NCI-H69 (cell line): ENCODE measurements around the gene ANTKMT.

Experiments used
- DNase-seq: peaks from one replicate; lab custom pipeline; 2025; lab: John Stamatoyannopoulos, UW

Gene ANTKMT

DNA sequence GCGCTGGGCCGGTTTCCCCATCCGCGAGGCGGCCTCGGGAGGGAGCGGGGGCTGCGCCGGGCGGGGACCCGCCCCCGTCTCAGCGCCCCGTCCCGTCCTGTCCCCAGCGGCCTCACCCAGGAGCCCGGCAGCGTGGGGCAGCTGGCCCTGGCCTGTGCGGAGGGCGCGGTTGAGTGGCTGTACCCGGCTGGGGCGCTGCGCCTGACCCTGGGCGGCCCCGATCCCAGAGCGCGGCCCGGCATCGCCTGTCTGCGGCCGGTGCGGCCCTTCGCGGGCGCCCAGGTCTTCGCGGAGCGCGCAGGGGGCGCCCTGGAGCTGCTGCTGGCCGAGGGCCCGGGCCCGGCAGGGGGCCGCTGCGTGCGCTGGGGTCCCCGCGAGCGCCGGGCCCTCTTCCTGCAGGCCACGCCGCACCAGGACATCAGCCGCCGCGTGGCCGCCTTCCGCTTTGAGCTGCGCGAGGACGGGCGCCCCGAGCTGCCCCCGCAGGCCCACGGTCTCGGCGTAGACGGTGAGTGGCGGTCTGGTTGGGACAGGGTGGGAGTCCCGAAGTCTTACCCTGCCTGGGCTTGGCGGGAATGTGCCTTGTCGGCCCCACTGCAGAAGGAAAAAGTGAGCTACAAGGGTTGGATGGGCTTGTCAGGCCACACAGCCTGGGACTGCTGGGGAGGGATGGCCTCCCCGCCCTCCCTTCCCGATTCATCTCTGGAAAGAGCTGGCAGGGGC, 5.3 kb upstream of the ANTKMT start:
- DNase-seq, result peak; percentile 83

DNA sequence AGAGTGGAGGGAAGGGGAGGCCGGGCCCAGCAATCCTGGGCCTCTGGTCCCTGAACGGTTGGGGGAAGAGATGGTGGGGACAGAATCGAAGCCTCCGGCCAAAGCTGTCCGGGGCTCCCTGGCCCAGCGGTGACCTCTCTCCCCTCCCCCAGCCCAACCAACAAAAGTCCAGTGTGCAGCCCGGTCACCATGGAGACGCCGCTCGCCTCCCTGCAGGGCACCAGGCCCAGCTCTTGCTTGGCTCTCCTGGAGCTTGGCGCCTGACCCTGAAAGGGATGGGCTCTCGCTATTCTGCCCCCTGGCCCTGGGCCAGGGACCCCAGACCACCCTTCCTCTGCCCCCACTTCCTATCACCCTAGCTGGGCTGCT, 4.8 kb upstream of the ANTKMT start:
- DNase-seq, result peak; percentile 79

DNA sequence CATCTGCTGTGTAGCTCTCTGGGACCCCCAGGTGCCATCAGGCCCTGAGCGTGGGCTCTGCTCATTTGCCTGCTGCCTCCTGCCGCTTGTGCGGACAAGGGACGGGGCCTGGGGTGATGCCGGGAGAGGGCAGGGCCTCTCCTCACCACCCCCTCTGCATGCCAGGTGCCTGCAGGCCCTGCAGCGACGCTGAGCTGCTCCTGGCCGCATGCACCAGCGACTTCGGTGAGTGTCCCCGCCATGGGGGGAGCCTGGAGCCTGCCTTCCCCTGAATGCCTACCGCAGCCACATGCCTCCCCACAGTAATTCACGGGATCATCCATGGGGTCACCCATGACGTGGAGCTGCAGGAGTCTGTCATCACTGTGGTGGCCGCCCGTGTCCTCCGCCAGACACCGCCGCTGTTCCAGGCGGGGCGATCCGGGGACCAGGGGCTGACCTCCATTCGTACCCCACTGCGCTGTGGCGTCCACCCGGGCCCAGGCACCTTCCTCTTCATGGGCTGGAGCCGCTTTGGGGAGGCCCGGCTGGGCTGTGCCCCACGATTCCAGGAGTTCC, 4.1 kb upstream of the ANTKMT start:
- DNase-seq, result peak; percentile 54

DNA sequence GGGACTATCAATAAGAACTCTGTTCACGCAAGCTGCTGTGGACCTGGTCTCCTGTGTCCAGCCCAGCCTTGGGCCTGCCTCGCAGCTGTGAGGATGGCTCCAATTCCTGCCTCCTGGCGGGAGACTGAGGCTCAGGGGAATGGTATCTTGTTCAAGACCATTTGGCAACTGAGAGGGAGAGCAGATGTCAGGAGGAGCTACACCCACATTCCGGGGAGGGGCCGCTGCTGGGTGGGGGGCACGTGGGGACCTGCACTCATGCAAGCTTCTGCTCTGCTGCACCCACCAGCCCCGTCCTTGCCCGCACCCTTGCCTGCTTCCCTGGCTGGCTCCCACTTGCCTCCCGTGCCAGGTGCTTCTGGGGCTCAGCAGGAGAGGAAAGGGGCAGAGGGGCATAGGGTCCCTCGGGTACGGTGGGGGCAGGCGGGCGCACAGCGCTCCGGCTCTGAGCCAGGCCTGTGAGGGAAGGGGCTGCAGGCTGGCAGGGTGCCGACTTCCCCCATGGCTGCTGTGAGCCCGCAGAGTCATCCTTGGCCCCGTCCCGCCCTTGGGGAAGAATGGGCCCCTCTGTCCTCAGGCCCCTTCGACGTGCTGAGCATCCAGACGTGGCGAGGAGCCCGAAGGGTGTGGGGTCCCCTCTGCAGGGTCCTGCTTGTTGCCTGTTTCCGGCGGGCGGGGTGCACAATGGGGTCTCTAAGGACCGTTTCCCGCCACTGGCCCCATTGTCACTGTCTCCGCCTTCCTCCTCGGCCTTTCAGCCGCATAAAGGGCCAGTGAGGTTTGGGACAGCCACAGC, 3.3 kb upstream of the ANTKMT start:
- no peak for DNase-seq

DNA sequence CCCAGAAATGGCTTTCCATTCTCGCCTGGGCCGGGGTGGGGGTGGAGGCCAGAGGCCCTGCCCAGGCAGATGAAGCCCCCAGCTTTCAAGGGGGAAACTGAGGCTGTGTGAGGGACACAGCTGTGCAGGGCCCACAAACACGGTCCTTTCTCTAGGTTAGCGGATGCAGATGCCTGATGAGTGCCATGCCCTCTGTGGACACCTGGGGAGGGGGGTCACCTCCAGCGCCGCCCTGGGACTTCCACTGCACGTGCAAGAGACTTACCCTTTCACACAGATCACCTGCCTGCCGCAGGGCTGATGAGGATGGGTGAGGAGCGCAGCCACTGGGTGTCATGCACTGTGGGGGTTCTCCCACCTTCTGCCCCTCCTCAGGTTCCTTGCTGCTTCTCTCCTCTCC, 2.6 kb upstream of the ANTKMT start:
- DNase-seq, result no peak

DNA sequence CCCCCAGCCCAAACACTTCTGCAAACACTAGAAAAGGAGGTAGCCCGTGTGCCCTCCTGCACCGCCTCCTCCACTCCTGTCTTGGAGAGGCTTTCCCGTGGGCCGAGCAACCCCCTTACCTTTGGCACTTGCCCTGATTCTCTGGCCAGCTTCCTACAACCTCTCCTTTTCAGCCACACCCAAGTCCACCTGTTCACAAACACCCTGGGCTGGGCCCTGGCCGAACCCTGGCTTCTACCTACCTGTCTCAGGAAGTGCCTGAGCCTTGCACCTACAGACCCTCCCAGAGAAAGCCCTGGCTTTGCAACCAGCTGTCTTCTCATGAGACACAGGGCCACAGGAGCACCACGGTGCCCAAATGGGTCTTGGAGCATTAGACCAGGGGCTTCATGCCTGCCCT, 2.0 kb upstream of the ANTKMT start:
- DNase-seq, result peak; percentile 46

DNA sequence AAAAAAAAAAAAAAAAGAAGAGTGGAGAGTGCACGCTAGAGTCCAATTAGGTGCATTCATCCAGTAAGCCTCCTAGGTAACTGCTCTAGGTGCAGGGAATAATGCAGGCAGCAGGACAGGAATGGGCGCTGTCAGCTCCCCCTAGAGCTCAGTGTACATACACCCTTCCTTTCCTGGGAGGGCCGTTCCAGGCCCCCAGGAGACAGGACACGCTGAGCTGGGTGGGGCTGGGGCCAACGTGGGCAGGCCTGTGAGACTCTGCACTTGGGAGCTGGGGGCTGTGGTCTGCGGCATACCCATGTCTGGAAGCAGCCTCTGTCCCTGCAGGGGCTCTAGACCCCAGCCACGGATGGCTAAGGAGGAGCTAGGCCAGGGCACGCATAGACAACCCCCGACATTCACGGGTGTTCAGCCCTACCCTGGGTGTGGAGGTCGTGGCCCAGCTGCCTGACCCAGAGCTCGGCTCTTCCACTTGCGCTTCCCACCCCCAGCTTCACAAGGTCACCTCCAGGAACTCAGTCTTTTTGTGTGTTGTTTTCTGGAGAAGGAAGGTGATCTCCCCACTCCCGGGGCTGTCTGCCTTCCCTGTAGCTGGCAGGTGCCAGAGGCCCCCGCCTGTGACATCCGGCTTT, 1.0 kb upstream of the ANTKMT start:
- DNase-seq, result peak; percentile 85

DNA sequence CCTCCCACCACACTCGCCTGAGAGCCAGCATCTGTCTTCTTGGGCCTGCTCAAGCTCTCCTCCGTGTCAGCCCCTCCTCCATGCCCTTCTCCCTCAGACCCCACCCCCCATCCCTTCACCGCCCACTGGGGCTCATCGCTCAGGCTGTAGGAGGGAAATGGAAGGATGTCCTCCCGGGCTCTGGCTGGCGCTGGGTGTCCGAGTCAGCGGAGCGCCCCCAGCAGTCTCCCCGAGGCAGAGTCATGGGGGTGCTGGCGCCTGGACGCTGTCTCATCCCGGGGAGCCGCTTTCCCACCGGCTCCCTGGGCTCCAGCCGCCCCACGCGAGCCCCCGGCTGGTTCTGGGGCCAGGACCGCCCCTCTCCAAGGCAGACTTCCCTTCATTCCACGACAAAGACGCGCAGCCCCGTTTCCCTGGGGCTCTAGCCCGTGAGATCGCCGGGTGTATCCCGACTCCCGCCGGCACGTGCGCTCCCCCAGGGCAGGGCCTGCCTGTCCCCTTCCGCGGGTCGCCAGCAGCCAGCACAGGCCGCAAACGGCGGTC, 428 bp upstream of the ANTKMT start:
- DNase-seq, result peak; percentile 96

DNA sequence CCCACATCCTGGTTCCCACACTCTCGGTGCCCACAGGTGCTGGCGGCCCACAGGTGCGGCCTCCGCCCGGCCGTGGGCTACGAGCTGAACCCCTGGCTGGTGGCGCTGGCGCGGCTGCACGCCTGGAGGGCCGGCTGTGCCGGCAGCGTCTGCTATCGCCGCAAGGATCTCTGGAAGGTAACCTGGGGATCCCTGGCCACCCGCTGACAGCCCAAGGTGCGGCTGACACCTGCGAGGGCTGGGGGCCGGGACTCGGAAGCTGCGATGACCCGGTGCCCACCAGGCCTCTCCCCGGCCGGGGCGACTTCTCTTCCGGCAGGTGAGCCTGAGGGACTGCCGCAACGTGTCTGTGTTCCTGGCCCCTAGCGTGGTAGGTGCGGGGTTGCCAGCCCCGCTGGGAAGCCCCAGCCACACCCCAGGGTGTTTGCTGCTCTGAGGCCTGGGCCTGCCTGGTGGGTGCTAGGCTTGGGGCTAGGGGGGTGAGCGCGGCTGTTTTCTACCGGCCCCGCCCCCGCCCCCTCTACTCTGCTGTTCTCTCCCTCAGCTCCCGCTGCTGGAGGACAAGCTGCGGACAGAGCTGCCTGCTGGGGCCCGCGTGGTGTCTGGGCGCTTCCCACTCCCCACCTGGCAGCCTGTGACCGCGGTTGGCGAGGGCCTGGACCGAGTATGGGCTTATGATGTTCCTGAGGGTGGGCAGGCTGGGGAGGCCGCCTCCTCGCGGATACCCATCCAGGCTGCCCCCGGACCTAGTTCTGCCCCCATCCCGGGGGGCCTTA, 1.0 kb downstream of the ANTKMT start:
- peak; percentile 35 for DNase-seq

DNA sequence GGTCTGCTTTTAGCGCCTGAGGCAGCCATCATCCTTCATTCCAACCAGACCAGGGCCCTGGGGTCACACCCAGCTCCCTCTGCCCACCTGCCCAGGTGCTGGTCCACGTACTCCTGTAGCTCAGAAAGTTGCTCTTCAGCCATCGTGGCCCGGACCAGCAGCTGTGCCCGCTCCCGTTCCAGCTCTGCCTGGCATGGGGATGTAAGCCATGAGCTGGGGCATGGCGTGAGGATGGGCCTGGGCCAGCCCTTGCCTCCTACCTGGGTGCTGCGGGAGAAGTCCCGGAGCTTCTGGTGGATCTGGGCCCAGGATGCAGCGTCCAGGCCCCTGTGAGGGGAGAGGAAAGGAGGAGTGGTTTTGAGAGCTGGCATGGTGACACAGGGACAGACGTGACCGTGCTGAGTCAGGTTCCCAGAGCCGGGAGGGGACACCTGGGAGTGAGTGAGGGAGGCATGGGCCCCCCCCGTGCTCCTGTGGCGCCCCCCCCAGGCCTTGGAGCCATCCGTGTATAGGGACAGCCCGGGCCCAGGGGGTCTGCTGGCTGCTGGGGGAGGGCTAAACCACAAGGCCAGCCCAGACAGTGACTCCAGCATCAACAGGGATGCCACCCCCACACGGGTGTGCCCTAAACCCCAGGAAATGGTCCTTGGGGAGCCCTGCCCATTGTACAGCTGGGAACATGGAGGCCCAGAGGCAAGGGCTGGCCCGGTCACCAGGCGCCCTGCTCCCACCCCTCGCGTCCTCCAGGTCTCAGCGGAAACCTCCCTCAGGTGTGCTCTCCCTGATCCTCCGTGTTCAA, 2.1 kb downstream of the ANTKMT start:
- DNase-seq, result no peak

DNA sequence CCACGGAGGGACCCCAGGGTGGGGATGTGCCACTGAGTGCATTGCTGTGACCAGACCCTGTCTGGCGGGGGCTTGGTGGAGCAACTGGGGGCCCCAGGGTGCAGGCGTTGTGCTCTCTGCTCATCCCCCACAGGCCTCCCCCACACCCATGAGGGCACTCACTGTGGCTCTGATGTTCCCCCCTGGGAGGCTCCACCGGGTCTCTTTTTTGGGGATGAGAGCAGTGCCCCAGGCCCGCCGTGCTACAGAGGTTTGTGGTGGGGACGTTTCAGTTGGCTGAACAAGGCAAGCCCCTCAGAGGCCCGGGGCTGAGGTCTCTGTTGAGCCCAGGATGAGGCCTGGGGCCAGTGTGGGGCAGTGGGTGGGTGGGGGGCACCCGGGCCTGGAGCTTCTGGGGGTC, 2.7 kb downstream of the ANTKMT start:
- DNase-seq, result no peak

DNA sequence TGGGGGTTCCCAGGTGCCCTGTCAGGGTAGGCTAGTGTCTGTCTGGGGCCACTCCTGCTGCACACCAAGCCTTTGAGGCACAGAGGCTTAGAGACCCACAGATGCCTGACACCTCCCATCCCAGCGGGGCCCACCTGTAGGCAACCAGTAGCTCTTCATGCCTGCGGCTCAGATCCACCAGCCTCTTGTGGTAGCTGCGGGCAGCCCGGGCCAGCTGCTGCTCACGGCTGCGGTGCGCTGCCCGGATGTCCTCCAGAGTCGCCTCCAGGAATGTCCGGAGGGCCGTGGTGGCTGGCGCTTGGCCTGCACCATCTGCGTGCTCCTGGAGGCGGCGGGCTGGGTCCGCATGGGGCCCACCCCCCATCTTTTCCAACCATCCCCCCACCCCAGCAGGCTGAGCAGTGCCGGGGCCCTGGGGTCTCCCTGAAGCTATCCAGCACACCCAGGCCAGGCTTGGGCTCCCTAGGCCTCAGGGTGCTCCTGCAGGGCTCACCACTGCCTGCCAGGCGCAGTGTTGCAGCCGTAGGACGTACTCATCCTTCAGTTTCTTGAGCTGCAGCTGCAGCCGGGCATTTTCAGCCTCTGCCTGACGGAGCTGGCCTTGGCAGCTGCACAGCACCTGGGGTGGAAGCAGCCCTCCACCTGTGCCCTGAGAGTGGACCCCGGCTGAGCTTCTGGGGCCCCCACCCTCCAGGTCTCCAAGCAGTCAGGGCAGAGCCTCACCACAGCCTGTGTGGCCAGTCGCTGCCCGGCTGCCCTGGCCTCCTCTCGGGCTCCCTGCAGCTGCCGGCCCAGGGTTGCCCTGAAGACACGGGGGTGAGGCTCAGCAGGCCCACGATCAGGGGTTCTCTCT, 3.5 kb downstream of the ANTKMT start:
- DNase-seq, result no peak

DNA sequence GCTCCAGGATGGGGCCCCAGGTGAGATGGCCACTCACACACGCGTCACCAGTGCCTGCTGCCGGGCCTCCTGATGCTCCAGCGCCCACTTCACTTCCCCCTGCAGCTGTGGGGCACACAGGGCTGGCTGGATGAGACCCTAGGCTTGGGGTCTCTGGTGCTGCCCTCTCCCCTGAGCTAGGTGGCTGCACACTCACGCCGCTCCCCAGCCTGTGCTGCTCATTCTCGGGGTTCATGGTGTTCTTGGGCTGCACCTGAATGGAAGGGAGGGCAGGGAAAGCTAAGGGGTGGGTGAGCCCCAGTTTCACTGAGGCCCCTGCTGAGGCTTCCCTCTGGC, 4.1 kb downstream of the ANTKMT start:
- DNase-seq, result no peak

DNA sequence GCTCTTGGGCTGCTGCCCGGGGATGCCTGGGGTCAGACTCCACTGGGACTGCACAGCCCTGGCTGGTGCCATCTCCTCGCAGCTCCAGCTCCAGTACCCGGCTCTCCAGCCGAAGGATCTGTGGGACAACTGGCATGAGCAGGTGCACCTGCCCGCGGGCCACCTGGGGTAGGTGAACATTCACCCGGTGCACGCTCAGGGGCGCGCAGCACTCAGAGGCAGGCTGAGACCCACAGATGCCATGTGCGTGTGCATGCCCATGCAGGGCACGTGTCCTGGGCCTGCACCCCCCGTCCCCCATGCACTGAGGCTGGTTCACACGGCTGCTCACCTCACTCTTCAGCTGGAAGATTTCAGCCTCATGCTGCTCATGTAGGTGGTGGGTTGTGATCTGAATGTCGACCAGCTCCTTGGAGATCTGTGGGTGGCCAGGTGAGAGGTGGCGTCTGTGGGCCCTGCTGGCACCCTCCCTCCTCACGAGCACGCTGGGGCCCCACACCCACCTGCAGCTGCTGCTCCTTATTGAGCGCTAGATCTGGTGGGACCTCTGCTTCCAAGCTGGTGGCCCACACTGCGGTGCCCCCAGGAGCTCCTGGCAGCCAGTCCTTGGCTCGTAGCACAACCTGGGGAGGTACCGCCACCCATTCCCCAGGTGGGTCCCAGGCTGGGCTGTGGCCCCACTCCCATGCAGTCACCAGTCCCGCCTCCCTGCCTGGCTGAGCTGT, 4.7 kb downstream of the ANTKMT start:
- DNase-seq, result no peak

DNA sequence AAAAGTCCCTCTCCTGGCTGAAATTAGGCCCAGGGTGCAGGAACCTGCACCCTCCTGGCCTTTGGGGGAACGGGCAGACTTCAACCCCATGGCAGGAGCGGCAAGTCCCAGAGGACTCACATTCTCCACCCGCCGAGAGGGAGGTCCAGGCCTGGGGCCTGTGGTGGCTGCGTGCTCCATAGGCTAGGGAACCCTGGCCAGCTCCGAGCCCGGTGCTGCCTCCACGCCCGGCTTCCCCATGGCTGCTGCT, 5.2 kb downstream of the ANTKMT start:
- DNase-seq, result no peak

DNA sequence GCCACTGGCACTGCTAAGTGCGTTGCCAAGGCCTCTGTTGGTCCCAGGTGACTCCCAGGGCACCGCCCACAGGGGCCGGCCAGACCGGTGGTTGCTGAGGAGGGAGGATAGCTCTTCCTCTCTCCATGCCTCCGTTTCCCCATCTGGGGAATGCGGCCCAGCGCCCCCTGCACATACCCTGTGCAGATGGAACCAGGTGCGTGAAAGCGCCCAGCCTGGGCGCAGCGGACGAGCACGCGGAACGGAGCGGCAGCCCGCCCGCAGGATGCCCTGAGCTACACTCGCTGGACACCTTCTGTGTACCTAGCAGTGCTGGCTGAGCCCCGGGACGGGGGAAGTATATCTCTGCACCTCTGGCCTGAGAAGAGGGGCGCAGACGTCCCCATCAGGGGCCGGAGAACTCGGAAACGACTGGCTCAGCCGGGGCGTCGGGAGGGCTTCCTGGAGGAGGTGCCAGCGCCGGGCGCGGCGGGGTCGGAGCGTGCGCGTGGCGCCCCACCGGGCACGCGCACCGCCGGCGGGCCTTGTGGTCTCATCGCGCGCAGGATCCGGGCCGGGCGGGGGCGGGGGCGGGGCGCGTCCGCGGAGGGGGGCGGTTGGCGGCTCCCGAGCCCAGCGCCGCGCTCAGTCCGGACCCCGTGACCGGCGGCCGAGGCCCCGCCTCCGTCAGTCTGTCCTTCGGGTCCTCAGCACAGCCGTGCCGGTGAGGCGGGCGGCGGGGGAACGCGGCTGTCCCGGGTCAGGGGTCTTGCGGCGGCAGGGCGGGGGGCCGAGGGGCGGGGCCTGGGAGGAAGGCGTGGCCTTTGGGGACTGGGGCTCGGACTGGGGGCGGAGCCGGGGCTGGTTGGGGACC, 5.7 kb downstream of the ANTKMT start, which contains the start of the genes CCDC78 and HAGHL:
Gene CCDC78, minus strand, starts transcription at position 6 of the 853 bp plus-strand sequence. CDS start 76 bp downstream, outside the sequence.
Gene HAGHL, plus strand, starts transcription at position 669 of the 853 bp plus-strand sequence. CDS start 404 bp downstream, outside the sequence.
- DNase-seq, result peak; percentile 92

DNA sequence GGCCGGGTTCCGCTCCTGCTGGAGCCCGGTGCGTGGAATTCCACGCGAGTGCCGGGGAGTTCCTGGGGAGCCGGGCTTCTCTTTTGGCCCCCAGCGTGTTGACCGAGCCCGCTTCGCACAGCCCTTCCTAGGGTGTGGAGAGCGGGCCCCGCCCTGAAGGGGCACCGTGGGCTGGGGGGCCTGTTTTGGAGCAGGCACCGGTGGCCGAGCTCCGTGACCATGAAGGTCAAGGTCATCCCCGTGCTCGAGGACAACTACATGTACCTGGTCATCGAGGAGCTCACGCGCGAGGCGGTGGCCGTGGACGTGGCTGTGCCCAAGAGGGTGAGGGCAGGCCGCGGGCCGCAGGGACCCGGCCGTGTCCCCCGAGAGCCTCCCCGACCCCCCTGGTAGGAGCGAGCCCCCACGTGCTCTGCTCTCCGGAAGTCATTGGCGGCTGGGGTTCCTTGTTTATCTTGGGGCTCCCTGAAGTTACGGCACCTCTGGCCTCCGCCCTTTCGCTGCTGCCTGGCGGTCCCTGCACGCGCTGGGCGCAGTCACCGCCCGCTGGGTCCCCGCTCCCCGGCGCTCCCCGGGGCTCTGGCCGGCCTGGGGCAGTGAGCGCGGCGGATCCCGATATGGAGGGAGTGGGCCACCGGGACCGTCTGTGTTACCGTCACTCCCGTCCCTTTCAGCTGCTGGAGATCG, 6.5 kb downstream of the ANTKMT start:
- peak; percentile 65 for DNase-seq
